Measurements from ENCODE around the gene ZNF689. TPM values are rescaled to one million over a fixed set of nuclear protein-coding genes. Genes with fewer than 3 reads are reported as not detected.

The ZNF689 gene
- total and polyA plus RNA-seq, 2 of the 13 experiments (the other 11 are each of a cell fraction or from before 2014, with no cell fraction given), result 9.7 to 19.5 TPM

DNA sequence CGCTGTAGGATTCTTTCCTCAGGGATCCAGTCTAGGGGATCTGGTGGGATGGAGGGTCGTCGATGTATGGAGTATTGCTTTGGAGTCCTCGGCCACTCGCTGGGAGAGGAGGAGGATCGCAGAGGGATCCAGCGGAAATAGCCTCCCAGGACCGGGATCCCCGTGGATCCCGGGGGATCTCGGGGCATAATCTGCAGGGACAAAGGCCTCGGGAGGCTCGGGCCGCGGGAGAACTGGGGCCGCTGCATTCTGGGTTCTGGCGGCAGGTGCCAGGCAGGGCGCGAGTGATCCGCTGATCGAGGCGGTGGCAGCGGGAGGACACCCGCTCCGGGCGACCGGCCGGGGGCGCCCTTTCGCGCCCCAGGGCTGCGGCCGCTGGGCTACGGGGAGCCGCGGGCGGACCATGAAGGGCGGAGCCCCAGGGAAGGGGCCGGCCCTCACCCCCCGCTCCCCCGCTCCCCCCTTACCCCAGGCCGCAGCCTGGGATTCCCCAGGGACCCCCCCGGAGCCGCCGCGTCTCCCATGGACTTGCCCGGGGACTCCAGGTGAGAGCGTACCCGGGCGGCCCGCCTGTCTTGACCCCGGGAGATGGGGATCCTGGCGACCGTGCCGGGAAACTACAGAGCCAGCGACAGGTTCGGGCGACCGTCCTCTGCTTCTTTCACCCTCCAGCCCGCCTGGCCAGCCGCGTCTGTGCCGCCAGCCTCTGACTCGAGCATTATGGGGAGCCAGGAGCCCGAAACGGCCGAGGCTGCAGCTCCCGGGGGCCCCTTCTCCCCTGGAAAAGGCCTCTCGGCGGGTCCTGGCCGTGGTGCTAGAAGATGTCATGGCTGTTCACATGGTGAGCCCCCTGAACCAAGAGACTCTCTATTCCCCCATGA lies 41.2 kb upstream of the ZNF689 start (continued):
- no peak for TF ChIP-seq FOXK1 (CRISPR knock-in tag; IDR thresholded peaks at IDR 0.05; ENCODE audit: borderline replicate concordance, low read depth)
- TF ChIP-seq, protein P1, sequence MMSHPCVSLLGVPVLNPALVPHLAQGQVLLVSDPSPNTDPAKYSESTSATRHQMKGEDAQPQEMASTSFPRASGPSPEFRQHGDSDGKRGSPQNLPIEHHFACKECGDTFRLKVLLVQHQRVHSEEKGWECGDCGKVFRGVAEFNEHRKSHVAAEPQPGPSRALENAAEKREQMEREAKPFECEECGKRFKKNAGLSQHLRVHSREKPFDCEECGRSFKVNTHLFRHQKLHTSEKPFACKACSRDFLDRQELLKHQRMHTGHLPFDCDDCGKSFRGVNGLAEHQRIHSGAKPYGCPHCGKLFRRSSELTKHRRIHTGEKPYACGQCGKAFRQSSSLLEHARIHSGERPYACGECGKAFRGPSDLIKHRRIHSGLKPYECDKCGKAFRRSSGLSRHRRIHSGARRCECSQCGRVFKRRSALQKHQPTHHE (CRISPR knock-in tag; IDR thresholded peaks at IDR 0.05; ENCODE audit: borderline replicate concordance), result no peak
- TF ChIP-seq, protein P2, sequence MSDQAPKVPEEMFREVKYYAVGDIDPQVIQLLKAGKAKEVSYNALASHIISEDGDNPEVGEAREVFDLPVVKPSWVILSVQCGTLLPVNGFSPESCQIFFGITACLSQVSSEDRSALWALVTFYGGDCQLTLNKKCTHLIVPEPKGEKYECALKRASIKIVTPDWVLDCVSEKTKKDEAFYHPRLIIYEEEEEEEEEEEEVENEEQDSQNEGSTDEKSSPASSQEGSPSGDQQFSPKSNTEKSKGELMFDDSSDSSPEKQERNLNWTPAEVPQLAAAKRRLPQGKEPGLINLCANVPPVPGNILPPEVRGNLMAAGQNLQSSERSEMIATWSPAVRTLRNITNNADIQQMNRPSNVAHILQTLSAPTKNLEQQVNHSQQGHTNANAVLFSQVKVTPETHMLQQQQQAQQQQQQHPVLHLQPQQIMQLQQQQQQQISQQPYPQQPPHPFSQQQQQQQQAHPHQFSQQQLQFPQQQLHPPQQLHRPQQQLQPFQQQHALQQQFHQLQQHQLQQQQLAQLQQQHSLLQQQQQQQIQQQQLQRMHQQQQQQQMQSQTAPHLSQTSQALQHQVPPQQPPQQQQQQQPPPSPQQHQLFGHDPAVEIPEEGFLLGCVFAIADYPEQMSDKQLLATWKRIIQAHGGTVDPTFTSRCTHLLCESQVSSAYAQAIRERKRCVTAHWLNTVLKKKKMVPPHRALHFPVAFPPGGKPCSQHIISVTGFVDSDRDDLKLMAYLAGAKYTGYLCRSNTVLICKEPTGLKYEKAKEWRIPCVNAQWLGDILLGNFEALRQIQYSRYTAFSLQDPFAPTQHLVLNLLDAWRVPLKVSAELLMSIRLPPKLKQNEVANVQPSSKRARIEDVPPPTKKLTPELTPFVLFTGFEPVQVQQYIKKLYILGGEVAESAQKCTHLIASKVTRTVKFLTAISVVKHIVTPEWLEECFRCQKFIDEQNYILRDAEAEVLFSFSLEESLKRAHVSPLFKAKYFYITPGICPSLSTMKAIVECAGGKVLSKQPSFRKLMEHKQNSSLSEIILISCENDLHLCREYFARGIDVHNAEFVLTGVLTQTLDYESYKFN (CRISPR knock-in tag; conservative IDR thresholded peaks at IDR 0.05), result no peak
- peak; percentile 20; the same call in 1 of the 2 replicates for TF ChIP-seq ZMAT3 (CRISPR knock-in tag; conservative IDR thresholded peaks at IDR 0.05)
- TF ChIP-seq, protein P3, sequence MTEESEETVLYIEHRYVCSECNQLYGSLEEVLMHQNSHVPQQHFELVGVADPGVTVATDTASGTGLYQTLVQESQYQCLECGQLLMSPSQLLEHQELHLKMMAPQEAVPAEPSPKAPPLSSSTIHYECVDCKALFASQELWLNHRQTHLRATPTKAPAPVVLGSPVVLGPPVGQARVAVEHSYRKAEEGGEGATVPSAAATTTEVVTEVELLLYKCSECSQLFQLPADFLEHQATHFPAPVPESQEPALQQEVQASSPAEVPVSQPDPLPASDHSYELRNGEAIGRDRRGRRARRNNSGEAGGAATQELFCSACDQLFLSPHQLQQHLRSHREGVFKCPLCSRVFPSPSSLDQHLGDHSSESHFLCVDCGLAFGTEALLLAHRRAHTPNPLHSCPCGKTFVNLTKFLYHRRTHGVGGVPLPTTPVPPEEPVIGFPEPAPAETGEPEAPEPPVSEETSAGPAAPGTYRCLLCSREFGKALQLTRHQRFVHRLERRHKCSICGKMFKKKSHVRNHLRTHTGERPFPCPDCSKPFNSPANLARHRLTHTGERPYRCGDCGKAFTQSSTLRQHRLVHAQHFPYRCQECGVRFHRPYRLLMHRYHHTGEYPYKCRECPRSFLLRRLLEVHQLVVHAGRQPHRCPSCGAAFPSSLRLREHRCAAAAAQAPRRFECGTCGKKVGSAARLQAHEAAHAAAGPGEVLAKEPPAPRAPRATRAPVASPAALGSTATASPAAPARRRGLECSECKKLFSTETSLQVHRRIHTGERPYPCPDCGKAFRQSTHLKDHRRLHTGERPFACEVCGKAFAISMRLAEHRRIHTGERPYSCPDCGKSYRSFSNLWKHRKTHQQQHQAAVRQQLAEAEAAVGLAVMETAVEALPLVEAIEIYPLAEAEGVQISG (CRISPR knock-in tag; IDR thresholded peaks at IDR 0.05), result peak; percentile 59; the same call in 1 of the 2 replicates
- no peak for TF ChIP-seq ZFP62 (CRISPR knock-in tag; IDR thresholded peaks at IDR 0.05)
- no peak; the same call in 1 of the 2 replicates for TF ChIP-seq ZSCAN20 (CRISPR knock-in tag; IDR thresholded peaks at IDR 0.05; ENCODE audit: borderline replicate concordance)
- no peak for TF ChIP-seq ZNF746 (CRISPR knock-in tag; IDR thresholded peaks at IDR 0.05)
- TF ChIP-seq, protein P4, sequence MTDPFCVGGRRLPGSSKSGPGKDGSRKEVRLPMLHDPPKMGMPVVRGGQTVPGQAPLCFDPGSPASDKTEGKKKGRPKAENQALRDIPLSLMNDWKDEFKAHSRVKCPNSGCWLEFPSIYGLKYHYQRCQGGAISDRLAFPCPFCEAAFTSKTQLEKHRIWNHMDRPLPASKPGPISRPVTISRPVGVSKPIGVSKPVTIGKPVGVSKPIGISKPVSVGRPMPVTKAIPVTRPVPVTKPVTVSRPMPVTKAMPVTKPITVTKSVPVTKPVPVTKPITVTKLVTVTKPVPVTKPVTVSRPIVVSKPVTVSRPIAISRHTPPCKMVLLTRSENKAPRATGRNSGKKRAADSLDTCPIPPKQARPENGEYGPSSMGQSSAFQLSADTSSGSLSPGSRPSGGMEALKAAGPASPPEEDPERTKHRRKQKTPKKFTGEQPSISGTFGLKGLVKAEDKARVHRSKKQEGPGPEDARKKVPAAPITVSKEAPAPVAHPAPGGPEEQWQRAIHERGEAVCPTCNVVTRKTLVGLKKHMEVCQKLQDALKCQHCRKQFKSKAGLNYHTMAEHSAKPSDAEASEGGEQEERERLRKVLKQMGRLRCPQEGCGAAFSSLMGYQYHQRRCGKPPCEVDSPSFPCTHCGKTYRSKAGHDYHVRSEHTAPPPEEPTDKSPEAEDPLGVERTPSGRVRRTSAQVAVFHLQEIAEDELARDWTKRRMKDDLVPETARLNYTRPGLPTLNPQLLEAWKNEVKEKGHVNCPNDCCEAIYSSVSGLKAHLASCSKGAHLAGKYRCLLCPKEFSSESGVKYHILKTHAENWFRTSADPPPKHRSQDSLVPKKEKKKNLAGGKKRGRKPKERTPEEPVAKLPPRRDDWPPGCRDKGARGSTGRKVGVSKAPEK (CRISPR knock-in tag; IDR thresholded peaks at IDR 0.05; ENCODE audit: borderline replicate concordance), result no peak
- TF ChIP-seq, protein P5, sequence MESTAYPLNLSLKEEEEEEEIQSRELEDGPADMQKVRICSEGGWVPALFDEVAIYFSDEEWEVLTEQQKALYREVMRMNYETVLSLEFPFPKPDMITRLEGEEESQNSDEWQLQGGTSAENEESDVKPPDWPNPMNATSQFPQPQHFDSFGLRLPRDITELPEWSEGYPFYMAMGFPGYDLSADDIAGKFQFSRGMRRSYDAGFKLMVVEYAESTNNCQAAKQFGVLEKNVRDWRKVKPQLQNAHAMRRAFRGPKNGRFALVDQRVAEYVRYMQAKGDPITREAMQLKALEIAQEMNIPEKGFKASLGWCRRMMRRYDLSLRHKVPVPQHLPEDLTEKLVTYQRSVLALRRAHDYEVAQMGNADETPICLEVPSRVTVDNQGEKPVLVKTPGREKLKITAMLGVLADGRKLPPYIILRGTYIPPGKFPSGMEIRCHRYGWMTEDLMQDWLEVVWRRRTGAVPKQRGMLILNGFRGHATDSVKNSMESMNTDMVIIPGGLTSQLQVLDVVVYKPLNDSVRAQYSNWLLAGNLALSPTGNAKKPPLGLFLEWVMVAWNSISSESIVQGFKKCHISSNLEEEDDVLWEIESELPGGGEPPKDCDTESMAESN (CRISPR knock-in tag; conservative IDR thresholded peaks at IDR 0.05), result no peak
- TF ChIP-seq KAT7 (CRISPR knock-in tag; IDR thresholded peaks at IDR 0.05; ENCODE audit: borderline replicate concordance), result peak; percentile 63; the same call in 1 of the 2 replicates
- TF ChIP-seq EP300 (IDR thresholded peaks at IDR 0.05; ENCODE audit: low read depth in 2 of 2, low read length in 2 of 2), result no peak
- TF ChIP-seq EP300 (CRISPR knock-in tag; IDR thresholded peaks at IDR 0.05; ENCODE audit: borderline replicate concordance), result no peak
- no peak for TF ChIP-seq ZNF317 (CRISPR knock-in tag; IDR thresholded peaks at IDR 0.05)
- TF ChIP-seq EHMT2 (IDR thresholded peaks at IDR 0.05; ENCODE audit: borderline replicate concordance, low read depth, low read length), result no peak

Measured in HepG2 (cell line).